GM23338 (cell line): Measurements from ENCODE around the gene ZC3H12C. TPM values are rescaled to one million over a fixed set of nuclear protein-coding genes. Genes with fewer than 3 reads are reported as not detected.

Experiments
- ATAC-seq: fragments of 200-7000 bp; cut with Tn5 transposase; 3 replicates; pipeline ENCODE4 v1.9.1; 2020
- DNase-seq: peaks from one replicate; pipeline ENCODE4 v3.0.0-alpha.2; 2015; ENCODE audit warnings: low spot score
- H2AFZ ChIP-seq: fragments of 200-600 bp; sonication (generic); 2 replicates; pipeline ENCODE4 v1.8.0; 2016; ENCODE audit warnings: antibody characterized with exemption, mild to moderate bottlenecking, moderate library complexity
- H3F3A ChIP-seq: fragments of 200-600 bp; sonication (generic); replicated peaks from 2 replicates; pipeline ENCODE4 v1.8.0; 2017; ENCODE audit warnings: antibody characterized with exemption, mixed run types, low read depth
- H3K27ac ChIP-seq: fragments of 200-600 bp; sonication (generic); 2 replicates; pipeline ENCODE4 v1.6.1; 2016; ENCODE audit warnings: low read depth
- H3K27me3 ChIP-seq: fragments of 200-600 bp; sonication (generic); 2 replicates; pipeline ENCODE4 v1.8.0; 2016; ENCODE audit warnings: mild to moderate bottlenecking, mixed run types, moderate library complexity; ENCODE audit not compliant: insufficient read depth
- H3K36me3 ChIP-seq: fragments of 200-600 bp; sonication (generic); 2 replicates; pipeline ENCODE4 v1.8.0; 2016; ENCODE audit warnings: mild to moderate bottlenecking; ENCODE audit not compliant: insufficient read depth
- H3K4me1 ChIP-seq: fragments of 200-600 bp; sonication (generic); 2 replicates; pipeline ENCODE4 v1.8.0; 2016; ENCODE audit warnings: mild to moderate bottlenecking, moderate library complexity; ENCODE audit not compliant: insufficient read depth
- H3K4me2 ChIP-seq: fragments of 200-600 bp; sonication (generic); 2 replicates; pipeline ENCODE4 v1.7.1; 2017; ENCODE audit warnings: mixed run types
- H3K4me3 ChIP-seq: fragments of 200-600 bp; sonication (generic); 2 replicates; pipeline ENCODE4 v1.6.1; 2016; ENCODE audit warnings: mixed run types
- H3K79me2 ChIP-seq: fragments of 200-600 bp; sonication (generic); replicated peaks from 2 replicates; pipeline ENCODE4 v1.8.0; 2017; ENCODE audit warnings: mild to moderate bottlenecking; ENCODE audit not compliant: insufficient read depth
- H3K9me2 ChIP-seq: fragments of 200-600 bp; sonication (generic); 2 replicates; pipeline ENCODE4 v1.8.0; 2017; ENCODE audit not compliant: insufficient read depth
- H4K20me1 ChIP-seq: fragments of 200-600 bp; sonication (generic); replicated peaks from 2 replicates; pipeline ENCODE4 v1.8.0; 2017; ENCODE audit warnings: mild to moderate bottlenecking; ENCODE audit not compliant: insufficient read depth
- H3K27ac Mint-ChIP-seq: 2 replicates; pipeline ENCODE4 v1.8.0; 2020; ENCODE audit warnings: inconsistent platforms, mild to moderate bottlenecking, moderate library complexity, mixed read lengths
- H3K27me3 Mint-ChIP-seq: 3 replicates; pipeline ENCODE4 v1.8.0; 2022; ENCODE audit warnings: low read depth, mild to moderate bottlenecking, moderate library complexity, mixed read lengths, inconsistent platforms; ENCODE audit not compliant: insufficient read depth, poor library complexity
- H3K36me3 Mint-ChIP-seq: 3 replicates; pipeline ENCODE4 v1.8.0; 2021; ENCODE audit warnings: low read depth, mild to moderate bottlenecking, inconsistent platforms, moderate library complexity, mixed read lengths
- H3K4me1 Mint-ChIP-seq: 3 replicates; pipeline ENCODE4 v1.8.0; 2020; ENCODE audit warnings: mild to moderate bottlenecking, inconsistent platforms, mixed read lengths
- H3K4me3 Mint-ChIP-seq: 3 replicates; pipeline ENCODE4 v1.8.0; 2021; ENCODE audit warnings: moderate library complexity, mild to moderate bottlenecking, inconsistent platforms, mixed read lengths
- H3K9me3 Mint-ChIP-seq: 3 replicates; pipeline ENCODE4 v1.8.0; 2020; ENCODE audit warnings: moderate library complexity, mild to moderate bottlenecking, inconsistent platforms, mixed read lengths
- CREB1 ChIP-seq: fragments of 250-450 bp; sonication (Bioruptor Pico); IDR thresholded peaks from 2 replicates; pipeline ENCODE4 v1.5.0; 2020; ENCODE audit warnings: low read depth, mild to moderate bottlenecking, moderate library complexity
- CTCF ChIP-seq, 2 experiments: fragments of 200-600 bp in 1 of 2; sonication (generic) in 1 of 2; conservative IDR thresholded peaks; 2 replicates each; pipeline versions ENCODE4 v1.5.1 to v1.6.1; 2016 to 2017; ENCODE audit warnings: antibody characterized with exemption in 2 of 2, low read depth in 2 of 2, mild to moderate bottlenecking in 2 of 2, moderate library complexity in 1 of 2
- ETS1 ChIP-seq: IDR thresholded peaks from 2 replicates; pipeline ENCODE4 v1.6.1; 2016; ENCODE audit warnings: antibody characterized with exemption
- EZH2 ChIP-seq: fragments of 200-600 bp; sonication (generic); IDR thresholded peaks from one replicate; pipeline ENCODE4 v1.8.0; 2017; ENCODE audit warnings: antibody characterized with exemption, mild to moderate bottlenecking, low read depth; ENCODE audit not compliant: unreplicated experiment
- EZH2phosphoT487 ChIP-seq: fragments of 200-600 bp; sonication (generic); IDR thresholded peaks from one replicate; pipeline ENCODE4 v1.8.1; 2018; ENCODE audit warnings: antibody characterized with exemption; ENCODE audit not compliant: unreplicated experiment
- JUNB ChIP-seq: IDR thresholded peaks from one replicate; pipeline ENCODE4 v1.6.1; 2016; ENCODE audit warnings: antibody characterized with exemption; ENCODE audit not compliant: unreplicated experiment
- NANOG ChIP-seq: IDR thresholded peaks from 2 replicates; pipeline ENCODE4 v1.6.1; 2016; ENCODE audit warnings: antibody characterized with exemption, borderline replicate concordance
- POLR2AphosphoS5 ChIP-seq: IDR thresholded peaks from 2 replicates; pipeline ENCODE4 v1.6.1; 2016; ENCODE audit warnings: antibody characterized with exemption, low read depth
- STAT1 ChIP-seq: IDR thresholded peaks from one replicate; pipeline ENCODE4 v1.6.1; 2016; ENCODE audit warnings: antibody characterized with exemption; ENCODE audit not compliant: unreplicated experiment
- ZNF114 ChIP-seq: fragments of 250-450 bp; sonication (Bioruptor Pico); IDR thresholded peaks from 2 replicates; pipeline ENCODE4 v1.5.0; 2020; ENCODE audit warnings: mild to moderate bottlenecking, moderate library complexity
- ZNF331 ChIP-seq: fragments of 250-450 bp; sonication (Bioruptor Pico); IDR thresholded peaks from 2 replicates; pipeline ENCODE4 v1.5.0; 2020; ENCODE audit warnings: low read depth, mild to moderate bottlenecking, moderate library complexity
- polyA plus RNA-seq: library from polyadenylated mRNA; unstranded; fragments of >200 nt; fragmentation: Nextera tagmentation; extraction: Ambion mirVana; gene quantifications from 2 replicates; pipeline ENCODE4 v1.2.1, GENCODE V29; 2016
- total RNA-seq: library from RNA; depleted of rRNA; stranded (reverse); fragments of >200 nt; shearing (Covaris generic); gene quantifications from 2 replicates; pipeline ENCODE4 v1.2.3, GENCODE V29; 2014
- TF ChIP-seq, protein P1 (sequence below): fragments of 250-450 bp; sonication (Bioruptor Pico); IDR thresholded peaks from 2 replicates; pipeline ENCODE4 v1.5.0; 2020; ENCODE audit warnings: mild to moderate bottlenecking, moderate library complexity

ZC3H12C gene
- total and polyA plus RNA-seq, 2 experiments from 2014 or later, result 0.55 to 2.4 TPM

DNA sequence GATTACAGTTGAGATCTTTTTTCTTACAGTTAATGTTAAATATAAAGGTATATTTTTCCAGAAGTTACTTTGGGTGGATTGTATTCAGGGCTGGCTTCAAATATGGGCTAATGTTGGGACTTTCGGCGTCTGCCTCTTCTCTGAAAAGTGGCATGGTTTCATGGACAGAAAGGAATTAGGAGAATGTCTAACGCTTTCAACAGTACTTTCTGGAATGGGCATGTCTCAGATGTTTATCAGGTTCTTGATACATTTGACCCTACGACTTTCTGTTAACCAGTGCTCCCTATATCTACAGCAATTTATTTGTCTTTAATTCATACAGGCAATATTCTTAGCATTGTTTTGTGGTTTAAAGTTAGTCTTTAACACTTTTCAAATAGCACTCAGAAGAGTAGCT lies 33.7 kb downstream of the ZC3H12C start (continued):
- no peak for TF ChIP-seq ETS1
- no peak for TF ChIP-seq STAT1
- no peak for TF ChIP-seq CTCF (conservative IDR thresholded peaks at IDR 0.05; ENCODE audit: low read depth in 2 of 2)
- no peak for TF ChIP-seq ZNF114 (CRISPR knock-in tag)
- TF ChIP-seq POLR2AphosphoS5, result no peak
- TF ChIP-seq EZH2phosphoT487, result no peak
- no peak for TF ChIP-seq NANOG
- no peak for TF ChIP-seq JUNB
- TF ChIP-seq CREB1 (CRISPR knock-in tag), result no peak
- TF ChIP-seq EZH2, result no peak

GRCh38 chr11:110128161-110128560 lies 35.0 kb downstream of the ZC3H12C start:
- peak; percentile 86 for ATAC-seq
- H3K4me2 ChIP-seq, result peak overlapping the region; percentile 59; the same call in 1 of the 2 replicates
- peak overlapping the region; percentile 12; the same call in 1 of the 2 replicates for H3K27ac Mint-ChIP-seq
- no peak overlapping the region for H3K4me3 Mint-ChIP-seq
- no peaks in the 10 kb centered on the region for H3F3A ChIP-seq
- H3K27ac ChIP-seq, result no peak overlapping the region
- no peaks in the 10 kb centered on the region for H3K36me3 ChIP-seq
- H4K20me1 ChIP-seq, result no peaks in the 10 kb centered on the region
- H3K79me2 ChIP-seq, result no peaks in the 10 kb centered on the region
- peaks cover 1% of the 10 kb centered on the region for H3K27me3 Mint-ChIP-seq
- H3K4me3 ChIP-seq, result no peak overlapping the region
- peaks cover 50% of the 10 kb centered on the region for H3K4me1 Mint-ChIP-seq
- TF ChIP-seq EZH2, result no peak
- no peak for TF ChIP-seq CREB1 (CRISPR knock-in tag)
- no peak for TF ChIP-seq JUNB
- TF ChIP-seq ZNF331, result no peak
- TF ChIP-seq, protein P1, sequence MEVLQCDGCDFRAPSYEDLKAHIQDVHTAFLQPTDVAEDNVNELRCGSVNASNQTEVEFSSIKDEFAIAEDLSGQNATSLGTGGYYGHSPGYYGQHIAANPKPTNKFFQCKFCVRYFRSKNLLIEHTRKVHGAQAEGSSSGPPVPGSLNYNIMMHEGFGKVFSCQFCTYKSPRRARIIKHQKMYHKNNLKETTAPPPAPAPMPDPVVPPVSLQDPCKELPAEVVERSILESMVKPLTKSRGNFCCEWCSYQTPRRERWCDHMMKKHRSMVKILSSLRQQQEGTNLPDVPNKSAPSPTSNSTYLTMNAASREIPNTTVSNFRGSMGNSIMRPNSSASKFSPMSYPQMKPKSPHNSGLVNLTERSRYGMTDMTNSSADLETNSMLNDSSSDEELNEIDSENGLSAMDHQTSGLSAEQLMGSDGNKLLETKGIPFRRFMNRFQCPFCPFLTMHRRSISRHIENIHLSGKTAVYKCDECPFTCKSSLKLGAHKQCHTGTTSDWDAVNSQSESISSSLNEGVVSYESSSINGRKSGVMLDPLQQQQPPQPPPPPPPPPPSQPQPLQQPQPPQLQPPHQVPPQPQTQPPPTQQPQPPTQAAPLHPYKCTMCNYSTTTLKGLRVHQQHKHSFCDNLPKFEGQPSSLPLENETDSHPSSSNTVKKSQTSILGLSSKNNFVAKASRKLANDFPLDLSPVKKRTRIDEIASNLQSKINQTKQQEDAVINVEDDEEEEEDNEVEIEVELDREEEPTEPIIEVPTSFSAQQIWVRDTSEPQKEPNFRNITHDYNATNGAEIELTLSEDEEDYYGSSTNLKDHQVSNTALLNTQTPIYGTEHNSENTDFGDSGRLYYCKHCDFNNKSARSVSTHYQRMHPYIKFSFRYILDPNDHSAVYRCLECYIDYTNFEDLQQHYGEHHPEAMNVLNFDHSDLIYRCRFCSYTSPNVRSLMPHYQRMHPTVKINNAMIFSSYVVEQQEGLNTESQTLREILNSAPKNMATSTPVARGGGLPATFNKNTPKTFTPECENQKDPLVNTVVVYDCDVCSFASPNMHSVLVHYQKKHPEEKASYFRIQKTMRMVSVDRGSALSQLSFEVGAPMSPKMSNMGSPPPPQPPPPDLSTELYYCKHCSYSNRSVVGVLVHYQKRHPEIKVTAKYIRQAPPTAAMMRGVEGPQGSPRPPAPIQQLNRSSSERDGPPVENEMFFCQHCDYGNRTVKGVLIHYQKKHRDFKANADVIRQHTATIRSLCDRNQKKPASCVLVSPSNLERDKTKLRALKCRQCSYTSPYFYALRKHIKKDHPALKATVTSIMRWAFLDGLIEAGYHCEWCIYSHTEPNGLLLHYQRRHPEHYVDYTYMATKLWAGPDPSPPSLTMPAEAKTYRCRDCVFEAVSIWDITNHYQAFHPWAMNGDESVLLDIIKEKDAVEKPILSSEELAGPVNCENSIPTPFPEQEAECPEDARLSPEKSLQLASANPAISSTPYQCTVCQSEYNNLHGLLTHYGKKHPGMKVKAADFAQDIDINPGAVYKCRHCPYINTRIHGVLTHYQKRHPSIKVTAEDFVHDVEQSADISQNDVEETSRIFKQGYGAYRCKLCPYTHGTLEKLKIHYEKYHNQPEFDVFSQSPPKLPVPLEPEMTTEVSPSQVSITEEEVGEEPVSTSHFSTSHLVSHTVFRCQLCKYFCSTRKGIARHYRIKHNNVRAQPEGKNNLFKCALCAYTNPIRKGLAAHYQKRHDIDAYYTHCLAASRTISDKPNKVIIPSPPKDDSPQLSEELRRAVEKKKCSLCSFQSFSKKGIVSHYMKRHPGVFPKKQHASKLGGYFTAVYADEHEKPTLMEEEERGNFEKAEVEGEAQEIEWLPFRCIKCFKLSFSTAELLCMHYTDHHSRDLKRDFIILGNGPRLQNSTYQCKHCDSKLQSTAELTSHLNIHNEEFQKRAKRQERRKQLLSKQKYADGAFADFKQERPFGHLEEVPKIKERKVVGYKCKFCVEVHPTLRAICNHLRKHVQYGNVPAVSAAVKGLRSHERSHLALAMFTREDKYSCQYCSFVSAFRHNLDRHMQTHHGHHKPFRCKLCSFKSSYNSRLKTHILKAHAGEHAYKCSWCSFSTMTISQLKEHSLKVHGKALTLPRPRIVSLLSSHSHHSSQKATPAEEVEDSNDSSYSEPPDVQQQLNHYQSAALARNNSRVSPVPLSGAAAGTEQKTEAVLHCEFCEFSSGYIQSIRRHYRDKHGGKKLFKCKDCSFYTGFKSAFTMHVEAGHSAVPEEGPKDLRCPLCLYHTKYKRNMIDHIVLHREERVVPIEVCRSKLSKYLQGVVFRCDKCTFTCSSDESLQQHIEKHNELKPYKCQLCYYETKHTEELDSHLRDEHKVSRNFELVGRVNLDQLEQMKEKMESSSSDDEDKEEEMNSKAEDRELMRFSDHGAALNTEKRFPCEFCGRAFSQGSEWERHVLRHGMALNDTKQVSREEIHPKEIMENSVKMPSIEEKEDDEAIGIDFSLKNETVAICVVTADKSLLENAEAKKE (CRISPR knock-in tag), result no peak
- peaks cover 45% of the 10 kb centered on the region for H3K4me1 ChIP-seq
- no peaks in the 10 kb centered on the region for H3K9me2 ChIP-seq
- no peak overlapping the region for H2AFZ ChIP-seq
- H3K9me3 Mint-ChIP-seq, result no peaks in the 10 kb centered on the region
- H3K27me3 ChIP-seq, result no peaks in the 10 kb centered on the region
- DNase-seq, result peak; percentile 74
- peaks cover 3% of the 10 kb centered on the region; the same call in 1 of the 3 replicates for H3K36me3 Mint-ChIP-seq
